Left ventricle myocardium inferior (tissue), 1 donor: ENCODE results near the gene CDK15. TPM values are rescaled to one million over a fixed set of nuclear protein-coding genes. Genes with fewer than 3 reads are reported as not detected.

ENCODE experiments used
- DNase-seq: peaks from one replicate; pipeline ENCODE4 v3.0.0-alpha.2; 2020
- H3K27ac ChIP-seq: fragments of 200-600 bp; replicated peaks from 2 replicates; pipeline ENCODE4 v1.8.0; 2021
- H3K27me3 ChIP-seq: fragments of 200-600 bp; 2 replicates; pipeline ENCODE4 v1.8.0; 2021; ENCODE audit warnings: low read depth
- H3K36me3 ChIP-seq: fragments of 200-600 bp; 2 replicates; pipeline ENCODE4 v1.8.0; 2021
- H3K4me1 ChIP-seq: fragments of 200-600 bp; 2 replicates; pipeline ENCODE4 v1.8.0; 2021
- H3K4me3 ChIP-seq: fragments of 200-600 bp; 2 replicates; pipeline ENCODE4 v1.8.0; 2021; ENCODE audit warnings: mild to moderate bottlenecking, moderate library complexity
- H3K9me3 ChIP-seq: fragments of 200-600 bp; replicated peaks from 2 replicates; pipeline ENCODE4 v1.8.0; 2021
- intact Hi-C: fragments of 100-400 bp; cut with micrococcal nuclease; formaldehyde crosslinking; loops from one replicate; pipeline ENCODE4 v1.11.0; 2022
- total RNA-seq: library from RNA; stranded (reverse); fragmentation: NEBNext Ultra II Directional; extraction: Animal tissue kit (Norgen Biotek cat#: 25700); gene quantifications from one replicate; pipeline ENCODE4 v1.2.1, GENCODE V29; 2021
- TF ChIP-seq, protein P1 (sequence below): fragments of 200-600 bp; IDR thresholded peaks from 2 replicates; pipeline ENCODE4 v1.8.0; 2021; ENCODE audit warnings: antibody characterized with exemption, mild to moderate bottlenecking, borderline replicate concordance
- donor health status: DM: no; HTN: yes; CAD: no; lungs with severe emphysema.

CDK15 gene
- total RNA-seq, 1 donor from 2014 or later: 0.16 TPM

DNA sequence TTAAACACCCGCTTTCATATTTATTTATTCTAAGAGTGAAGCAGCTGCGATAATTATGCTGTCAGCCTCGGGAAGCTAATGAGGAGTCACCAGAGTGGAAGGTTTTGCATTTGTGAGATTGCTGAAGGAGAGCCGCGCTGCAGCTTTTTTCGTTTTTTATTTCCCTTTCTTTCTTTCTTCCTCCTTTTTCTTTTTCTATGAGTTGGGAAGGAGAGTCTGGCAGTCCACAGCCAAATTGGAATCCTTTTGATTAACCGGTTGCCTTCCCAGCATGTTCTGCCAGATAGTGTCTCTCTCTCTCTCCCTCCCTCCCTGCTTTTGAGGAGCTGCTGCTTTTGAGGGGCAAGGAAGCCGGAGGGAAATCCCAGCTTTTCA, 82.1 kb downstream of the CDK15 start:
- Histone ChIP-seq H3K27ac (no peak overlapping the region), H3K36me3 (no peaks in the 10 kb centered on the region), H3K4me3 (peak overlapping the region; percentile 51), H3K27me3 (peaks cover 47% of the 10 kb centered on the region), H3K9me3 (no peaks in the 10 kb centered on the region), H3K4me1 (peaks cover 10% of the 10 kb centered on the region)
- intact Hi-C loops: no loop called here
- DNase-seq: no peak
- TF ChIP-seq, protein P1, sequence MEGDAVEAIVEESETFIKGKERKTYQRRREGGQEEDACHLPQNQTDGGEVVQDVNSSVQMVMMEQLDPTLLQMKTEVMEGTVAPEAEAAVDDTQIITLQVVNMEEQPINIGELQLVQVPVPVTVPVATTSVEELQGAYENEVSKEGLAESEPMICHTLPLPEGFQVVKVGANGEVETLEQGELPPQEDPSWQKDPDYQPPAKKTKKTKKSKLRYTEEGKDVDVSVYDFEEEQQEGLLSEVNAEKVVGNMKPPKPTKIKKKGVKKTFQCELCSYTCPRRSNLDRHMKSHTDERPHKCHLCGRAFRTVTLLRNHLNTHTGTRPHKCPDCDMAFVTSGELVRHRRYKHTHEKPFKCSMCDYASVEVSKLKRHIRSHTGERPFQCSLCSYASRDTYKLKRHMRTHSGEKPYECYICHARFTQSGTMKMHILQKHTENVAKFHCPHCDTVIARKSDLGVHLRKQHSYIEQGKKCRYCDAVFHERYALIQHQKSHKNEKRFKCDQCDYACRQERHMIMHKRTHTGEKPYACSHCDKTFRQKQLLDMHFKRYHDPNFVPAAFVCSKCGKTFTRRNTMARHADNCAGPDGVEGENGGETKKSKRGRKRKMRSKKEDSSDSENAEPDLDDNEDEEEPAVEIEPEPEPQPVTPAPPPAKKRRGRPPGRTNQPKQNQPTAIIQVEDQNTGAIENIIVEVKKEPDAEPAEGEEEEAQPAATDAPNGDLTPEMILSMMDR: no peak

DNA sequence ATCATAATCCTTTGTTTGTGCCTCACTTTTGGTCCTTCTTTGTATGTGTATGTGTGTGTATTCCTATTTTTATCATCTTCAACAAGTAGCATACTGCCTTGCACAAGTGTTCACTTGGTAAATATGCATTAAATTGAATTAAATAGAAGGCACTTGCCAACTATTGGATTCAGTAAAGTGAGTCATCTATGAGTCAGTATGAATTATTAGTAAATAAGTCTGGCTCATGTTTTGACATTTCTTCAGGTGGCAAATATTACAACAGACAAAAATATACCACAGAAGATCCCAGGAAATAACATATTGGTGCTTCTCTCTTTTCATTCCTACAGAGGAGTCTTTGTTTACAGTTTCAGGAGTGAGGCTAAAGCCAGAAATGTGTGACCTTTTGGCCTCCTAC, 84.1 kb downstream of the CDK15 start:
- H3K36me3 ChIP-seq: no peaks in the 10 kb centered on the region
- intact Hi-C loops: no loop called here
- no peak overlapping the region for H3K4me3 ChIP-seq
- peaks cover 56% of the 10 kb centered on the region for H3K27me3 ChIP-seq
- TF ChIP-seq, protein P1: no peak
- no peaks in the 10 kb centered on the region for H3K4me1 ChIP-seq
- H3K27ac ChIP-seq: no peak overlapping the region
- no peak for DNase-seq
- no peaks in the 10 kb centered on the region for H3K9me3 ChIP-seq

DNA sequence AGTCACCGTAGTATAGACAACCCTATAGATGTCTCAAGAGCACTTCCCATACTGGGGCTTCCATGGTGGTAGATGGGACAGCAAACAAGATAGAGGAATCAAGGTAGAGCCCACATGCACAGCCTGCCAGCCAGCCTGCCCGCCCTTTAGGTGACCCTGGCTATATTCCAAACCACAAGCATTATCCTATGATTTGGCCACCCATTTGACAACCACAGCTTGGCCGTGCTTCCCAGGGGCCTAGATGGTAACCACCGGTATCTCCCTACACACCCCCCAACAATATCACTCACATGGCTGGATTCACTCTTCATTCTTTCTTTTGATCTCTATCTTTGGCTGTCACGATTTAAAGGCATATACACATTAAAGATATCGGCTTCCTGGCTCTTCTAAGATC, 85.3 kb downstream of the CDK15 start:
- no peak overlapping the region for H3K27ac ChIP-seq
- intact Hi-C loops: no loop called here
- H3K27me3 ChIP-seq: peaks cover 56% of the 10 kb centered on the region
- DNase-seq: no peak
- H3K4me3 ChIP-seq: no peak overlapping the region
- H3K36me3 ChIP-seq: no peaks in the 10 kb centered on the region
- TF ChIP-seq, protein P1: no peak
- no peaks in the 10 kb centered on the region for H3K9me3 ChIP-seq
- no peaks in the 10 kb centered on the region for H3K4me1 ChIP-seq

DNA sequence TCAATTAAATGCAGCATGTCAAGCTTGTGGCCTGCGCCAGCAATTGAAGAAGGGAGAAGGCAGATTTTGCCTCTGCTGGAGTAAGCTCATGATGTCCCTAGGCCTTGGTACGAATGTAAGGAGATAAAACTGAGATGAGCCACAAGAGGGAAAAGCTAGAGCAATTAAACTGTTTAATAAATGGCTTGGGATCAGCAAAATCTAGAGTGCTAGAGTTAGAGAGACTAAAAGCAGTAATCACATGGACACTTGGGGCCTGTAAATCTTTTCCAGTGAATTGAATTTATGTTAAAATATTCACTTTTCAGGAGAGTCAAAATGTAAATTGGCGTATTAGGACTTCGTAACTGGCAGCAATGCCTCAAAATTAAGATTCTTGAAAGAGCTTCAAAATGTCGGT, 86.2 kb downstream of the CDK15 start:
- DNase-seq: no peak
- H3K4me1 ChIP-seq: no peaks in the 10 kb centered on the region
- intact Hi-C loops: no loop called here
- H3K27ac ChIP-seq: no peak overlapping the region
- H3K9me3 ChIP-seq: no peaks in the 10 kb centered on the region
- no peaks in the 10 kb centered on the region for H3K36me3 ChIP-seq
- TF ChIP-seq, protein P1: no peak
- H3K27me3 ChIP-seq: peaks cover 57% of the 10 kb centered on the region
- H3K4me3 ChIP-seq: no peak overlapping the region

DNA sequence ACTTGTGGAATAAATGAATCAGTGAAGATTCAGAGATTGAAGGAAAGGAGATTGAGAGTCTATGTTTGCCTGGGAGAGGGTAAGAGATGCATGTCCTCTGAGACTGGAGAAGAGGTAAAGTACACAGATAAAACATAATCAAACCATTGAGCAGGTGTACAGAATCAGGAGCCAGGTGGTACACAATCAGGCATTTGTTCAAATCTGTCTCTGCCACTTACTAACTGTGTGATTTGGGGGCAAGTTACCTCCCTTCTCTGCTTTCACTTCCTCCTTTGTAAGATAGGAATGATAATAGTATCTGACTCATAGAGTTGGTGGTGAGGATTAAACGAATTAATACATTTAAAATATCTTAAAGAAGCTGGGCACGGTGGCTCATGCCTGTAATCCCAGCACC, 94.0 kb downstream of the CDK15 start:
- H3K27ac ChIP-seq: no peak overlapping the region
- TF ChIP-seq, protein P1: no peak
- DNase-seq: no peak
- H3K4me3 ChIP-seq: no peak overlapping the region
- H3K36me3 ChIP-seq: no peaks in the 10 kb centered on the region
- peaks cover 86% of the 10 kb centered on the region for H3K27me3 ChIP-seq
- H3K4me1 ChIP-seq: no peaks in the 10 kb centered on the region
- intact Hi-C loops: no loop called here
- no peaks in the 10 kb centered on the region for H3K9me3 ChIP-seq

DNA sequence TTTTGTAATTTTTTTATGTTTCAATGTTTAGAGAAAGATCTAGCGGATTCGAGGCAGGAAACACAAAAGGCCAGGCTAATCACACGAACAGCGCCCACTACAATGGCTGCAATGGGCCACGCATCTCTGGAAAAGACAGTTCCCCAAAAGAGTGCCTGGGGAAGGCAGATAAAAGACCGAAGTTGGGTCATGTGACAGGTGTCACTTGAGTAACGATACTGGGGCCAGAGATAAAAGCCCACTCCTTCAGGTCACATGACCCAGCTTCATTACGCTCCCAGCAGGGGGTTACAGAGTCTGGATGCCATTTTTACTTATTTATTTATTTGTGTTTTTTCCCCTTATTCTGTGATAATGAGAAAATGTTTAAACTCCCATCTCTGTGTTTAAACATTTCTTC, 95.4 kb downstream of the CDK15 start:
- no peak for DNase-seq
- H3K27ac ChIP-seq: no peak overlapping the region
- H3K27me3 ChIP-seq: peaks cover 93% of the 10 kb centered on the region
- no peaks in the 10 kb centered on the region for H3K9me3 ChIP-seq
- intact Hi-C loops: no loop called here
- TF ChIP-seq, protein P1: no peak
- no peak overlapping the region for H3K4me3 ChIP-seq
- H3K36me3 ChIP-seq: no peaks in the 10 kb centered on the region
- H3K4me1 ChIP-seq: no peaks in the 10 kb centered on the region
